VCaP (cell line): ENCODE data around the gene CAPZA2.
"Not testable (repeated sequence)": the region's sequence is repeated elsewhere in the genome, so short reads cannot be mapped to it uniquely, and the experiment has no call there.

Source experiments
- H3K27ac ChIP-seq: fragments of 450-650 bp; 2 replicates; pipeline ENCODE4 v1.5.1; 2017
- TF ChIP-seq, protein P1 (sequence below): fragments of 450-650 bp; conservative IDR thresholded peaks from 2 replicates; pipeline ENCODE4 v1.5.1; 2017; ENCODE audit warnings: mild to moderate bottlenecking, moderate library complexity

Gene CAPZA2

DNA sequence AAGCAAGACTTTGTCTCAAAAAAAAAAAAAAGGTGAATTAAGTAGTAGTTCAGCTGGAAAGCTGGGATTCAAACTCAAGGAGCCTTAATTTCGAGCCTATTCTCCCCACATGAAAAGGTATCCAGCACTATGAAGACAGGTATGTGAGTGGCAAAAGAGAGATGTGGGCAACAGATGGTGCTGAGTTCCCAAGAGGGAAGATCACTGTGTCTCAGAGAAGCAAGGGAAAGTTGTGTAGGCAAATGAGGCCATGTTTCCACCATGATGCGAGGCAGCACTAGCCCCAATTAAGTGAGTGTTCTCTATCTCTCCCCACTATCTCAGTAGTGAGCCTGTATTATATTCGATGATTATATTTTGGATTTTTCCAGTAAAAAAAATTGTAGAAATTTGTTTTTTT lies 71.1 kb downstream of the CAPZA2 start:
- TF ChIP-seq, protein P1, sequence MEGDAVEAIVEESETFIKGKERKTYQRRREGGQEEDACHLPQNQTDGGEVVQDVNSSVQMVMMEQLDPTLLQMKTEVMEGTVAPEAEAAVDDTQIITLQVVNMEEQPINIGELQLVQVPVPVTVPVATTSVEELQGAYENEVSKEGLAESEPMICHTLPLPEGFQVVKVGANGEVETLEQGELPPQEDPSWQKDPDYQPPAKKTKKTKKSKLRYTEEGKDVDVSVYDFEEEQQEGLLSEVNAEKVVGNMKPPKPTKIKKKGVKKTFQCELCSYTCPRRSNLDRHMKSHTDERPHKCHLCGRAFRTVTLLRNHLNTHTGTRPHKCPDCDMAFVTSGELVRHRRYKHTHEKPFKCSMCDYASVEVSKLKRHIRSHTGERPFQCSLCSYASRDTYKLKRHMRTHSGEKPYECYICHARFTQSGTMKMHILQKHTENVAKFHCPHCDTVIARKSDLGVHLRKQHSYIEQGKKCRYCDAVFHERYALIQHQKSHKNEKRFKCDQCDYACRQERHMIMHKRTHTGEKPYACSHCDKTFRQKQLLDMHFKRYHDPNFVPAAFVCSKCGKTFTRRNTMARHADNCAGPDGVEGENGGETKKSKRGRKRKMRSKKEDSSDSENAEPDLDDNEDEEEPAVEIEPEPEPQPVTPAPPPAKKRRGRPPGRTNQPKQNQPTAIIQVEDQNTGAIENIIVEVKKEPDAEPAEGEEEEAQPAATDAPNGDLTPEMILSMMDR = no peak
- H3K27ac ChIP-seq = no peak overlapping the region

DNA sequence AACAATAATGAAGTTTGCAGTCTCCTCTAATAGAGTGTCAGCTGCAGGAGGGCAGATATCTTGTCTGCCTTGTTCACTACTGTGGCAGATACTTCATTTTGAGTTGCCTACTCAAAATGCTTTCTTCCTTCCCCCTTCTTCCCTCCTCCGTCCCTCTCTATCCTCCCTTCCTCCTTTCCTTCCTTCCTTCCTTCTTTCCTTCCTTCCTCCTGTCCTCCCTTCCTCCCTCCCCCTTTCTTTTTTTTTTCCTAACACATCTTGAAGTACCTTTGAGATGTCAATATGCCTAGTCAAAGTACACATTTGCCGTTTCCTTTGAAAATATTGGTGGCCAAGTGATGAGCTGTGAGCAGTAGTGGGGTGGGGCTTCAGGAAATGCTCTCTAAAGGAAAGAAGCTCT lies 72.2 kb downstream of the CAPZA2 start:
- H3K27ac ChIP-seq = no peak overlapping the region
- TF ChIP-seq, protein P1 = no peak

DNA sequence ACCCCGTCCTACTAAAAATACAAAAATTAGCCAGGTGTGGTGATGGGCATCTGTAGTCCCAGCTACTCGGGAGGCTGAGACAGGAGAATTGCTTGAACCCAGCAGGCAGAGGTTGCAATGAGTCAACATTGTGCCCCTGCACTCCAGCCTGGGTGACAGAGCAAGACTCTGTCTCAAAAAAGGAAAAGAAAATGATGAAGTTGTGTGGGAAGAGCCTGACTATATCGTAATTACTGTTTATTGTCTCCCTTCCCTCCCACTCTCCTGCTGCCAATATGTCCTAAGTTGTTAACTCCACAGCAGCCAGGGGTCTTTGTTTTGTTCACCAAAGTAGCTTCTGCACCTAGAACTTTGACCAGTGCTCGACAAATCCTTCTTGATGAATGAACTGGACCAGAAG lies 74.5 kb downstream of the CAPZA2 start:
- H3K27ac ChIP-seq = not testable (repeated sequence)

DNA sequence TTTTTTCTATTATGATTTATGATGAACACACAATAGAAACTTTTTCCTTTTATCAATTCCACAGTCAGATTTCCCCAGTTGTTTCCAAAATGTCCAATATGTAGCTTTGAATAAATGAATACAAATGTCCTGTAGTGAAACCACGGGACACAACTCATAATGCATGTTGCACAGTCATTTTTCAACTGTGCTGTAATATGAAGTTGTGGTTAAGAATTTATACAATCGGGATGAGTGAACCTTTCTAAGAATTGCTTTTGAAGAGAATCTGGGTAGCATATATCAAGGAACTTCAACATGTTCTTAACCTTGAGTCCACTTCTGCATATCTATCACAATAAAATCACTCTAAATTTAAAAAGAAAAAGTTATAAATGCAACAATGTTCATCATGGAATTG lies 76.3 kb downstream of the CAPZA2 start:
- no peak overlapping the region for H3K27ac ChIP-seq
- TF ChIP-seq, protein P1 = no peak

DNA sequence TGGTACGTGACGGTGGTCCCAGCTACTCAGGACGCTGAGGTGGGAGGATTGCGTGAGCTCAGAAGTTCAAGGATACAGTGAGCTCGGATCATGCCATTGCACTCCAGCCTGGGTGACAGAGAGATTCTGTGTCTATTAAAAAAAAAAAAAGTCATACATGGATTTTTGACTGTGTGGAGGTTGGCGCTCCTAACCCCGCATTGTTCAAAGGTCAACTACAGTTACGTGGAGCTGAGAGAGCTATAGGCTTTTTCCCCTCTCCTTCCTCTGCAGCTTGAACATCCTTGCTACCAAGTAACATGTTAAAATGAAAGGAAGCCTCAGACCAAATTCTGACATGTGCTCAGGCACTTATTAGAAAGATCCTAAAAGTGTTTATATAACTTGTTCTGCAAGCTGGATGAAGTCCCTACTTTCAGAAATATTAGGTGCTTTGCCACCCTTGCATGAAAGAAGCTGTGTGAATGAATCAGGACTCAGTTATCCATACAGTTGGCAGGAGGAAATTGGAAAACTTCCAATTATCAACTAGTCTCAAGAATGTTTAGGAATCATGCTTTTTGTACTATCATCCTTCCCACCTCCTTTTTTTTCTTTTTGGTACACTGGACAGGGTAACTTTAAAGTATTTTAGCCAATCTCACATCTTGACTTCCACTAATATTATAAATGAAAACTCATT lies 78.4 kb downstream of the CAPZA2 start:
- TF ChIP-seq, protein P1 = no peak
- no peak overlapping the region for H3K27ac ChIP-seq

DNA sequence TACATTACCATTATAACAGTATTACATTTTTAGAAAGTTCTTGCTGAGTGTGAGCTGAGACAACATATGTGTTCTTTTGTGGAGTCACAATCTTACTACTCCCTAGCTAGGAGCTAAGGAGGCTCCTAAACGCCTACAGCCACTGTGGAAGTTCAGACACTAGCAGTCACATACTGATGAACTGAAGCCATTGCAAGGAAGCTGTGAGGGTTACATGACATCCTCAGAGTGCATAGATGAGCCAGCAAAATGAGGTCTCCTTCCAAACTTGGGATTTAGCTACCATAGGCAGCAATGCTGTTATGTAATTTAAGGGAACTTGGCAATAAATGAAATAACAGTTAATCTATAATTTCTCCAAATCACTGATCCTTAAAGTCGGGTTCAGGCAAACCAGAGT lies 80.1 kb downstream of the CAPZA2 start:
- H3K27ac ChIP-seq = no peak overlapping the region
- TF ChIP-seq, protein P1 = no peak

DNA sequence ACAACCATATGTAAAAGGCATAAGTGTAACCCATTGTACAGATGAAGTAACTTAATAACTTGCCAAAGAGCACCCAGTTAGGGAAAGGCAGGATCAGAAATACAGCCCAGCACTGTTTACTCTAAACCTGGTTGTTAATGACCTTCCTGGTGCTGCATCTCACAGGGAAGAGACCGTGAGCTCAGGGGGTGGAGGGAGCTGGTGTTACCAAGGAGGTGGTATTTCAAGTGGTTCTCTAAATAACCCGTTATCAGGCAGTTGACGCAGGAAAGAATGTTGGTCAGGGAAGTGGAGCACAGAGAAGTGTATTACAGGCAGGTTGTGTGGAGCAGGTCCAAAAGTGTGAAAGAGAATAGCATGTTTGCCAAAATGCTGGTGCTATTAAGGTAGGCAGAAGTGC lies 86.5 kb downstream of the CAPZA2 start:
- no peak overlapping the region for H3K27ac ChIP-seq
- TF ChIP-seq, protein P1 = no peak

DNA sequence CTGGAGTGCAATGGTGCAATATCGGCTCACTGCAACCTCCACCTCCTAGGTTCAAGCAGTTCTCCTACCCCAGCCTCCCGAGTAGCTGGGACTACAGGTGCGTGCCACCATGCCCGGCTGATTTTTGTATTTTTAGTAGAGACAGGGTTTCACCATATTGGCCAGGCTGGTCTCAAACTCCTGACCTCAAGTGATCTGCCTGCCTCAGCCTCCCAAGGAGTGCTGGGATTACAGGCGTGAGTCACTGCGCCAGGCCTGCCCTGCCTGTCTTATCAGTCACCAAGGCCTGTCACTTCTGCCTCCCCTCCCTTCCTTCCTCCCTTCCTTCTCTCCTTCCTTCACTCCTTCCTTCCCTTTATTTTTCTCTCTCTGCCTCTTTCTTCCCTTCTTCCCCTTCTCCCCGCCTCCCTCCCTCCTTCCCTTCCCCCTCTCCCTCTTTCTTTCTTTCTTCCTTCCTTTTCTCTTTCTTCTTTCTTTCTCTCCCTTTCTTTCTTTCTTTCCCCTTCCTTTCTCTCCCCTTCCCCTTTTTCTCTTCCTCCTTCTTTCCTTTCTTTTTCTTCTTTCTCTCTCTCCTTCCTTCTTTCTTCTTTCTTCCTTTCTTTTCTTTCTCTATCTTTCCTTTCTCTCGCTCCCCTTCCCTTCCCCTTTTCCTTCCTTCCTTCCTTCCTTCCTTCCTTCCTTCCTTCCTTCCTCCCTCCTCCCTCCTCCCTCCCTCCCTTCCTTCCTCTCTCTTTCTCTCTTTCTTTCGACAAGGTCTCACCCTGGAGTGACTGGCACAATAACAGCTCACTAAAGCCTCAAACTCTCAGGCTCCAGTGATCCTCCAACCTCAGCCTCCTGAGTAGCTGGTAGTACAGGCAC lies 87.8 kb downstream of the CAPZA2 start:
- TF ChIP-seq, protein P1 = no peak
- no peak overlapping the region for H3K27ac ChIP-seq
